ENCODE data around the gene WT1.

Gene WT1

DNA sequence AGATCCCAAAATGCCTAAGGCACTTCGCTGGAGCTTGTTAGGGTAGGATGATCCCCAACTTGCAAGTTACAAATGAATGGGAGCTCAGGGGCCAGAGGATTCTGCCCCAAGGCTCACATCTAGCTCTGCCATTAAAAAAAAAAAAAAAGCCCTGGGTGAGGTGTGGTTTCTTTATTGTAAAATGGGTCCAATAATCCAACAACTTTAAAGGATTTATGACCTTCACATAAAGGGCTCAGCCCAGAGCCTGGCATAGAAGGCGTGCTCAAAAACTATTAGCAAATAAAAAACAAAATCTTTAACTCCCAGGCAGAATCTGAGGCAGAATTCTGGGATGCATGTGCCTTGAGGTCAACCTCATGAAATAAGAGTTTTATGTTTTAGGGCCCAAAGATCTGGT, 42.5 kb downstream of the WT1 start:
- no peak overlapping the region for H3K9ac ChIP-seq
- no peak overlapping the region for H3K4me3 ChIP-seq (ENCODE audit: low read depth, low read length)
- no peaks in the 10 kb centered on the region for H3K36me3 ChIP-seq (ENCODE audit: control insufficient read depth, insufficient read depth, low read length)
- no peaks in the 10 kb centered on the region for H3K79me2 ChIP-seq
- H2AFZ ChIP-seq: no peak overlapping the region
- H3K27ac ChIP-seq: no peak overlapping the region
- H3K9me3 ChIP-seq (ENCODE audit: control insufficient read depth, low read length): no peaks in the 10 kb centered on the region
- no peaks in the 10 kb centered on the region for H3K27me3 ChIP-seq (ENCODE audit: control insufficient read depth, insufficient read depth, low read length)
- TF ChIP-seq, protein P1, sequence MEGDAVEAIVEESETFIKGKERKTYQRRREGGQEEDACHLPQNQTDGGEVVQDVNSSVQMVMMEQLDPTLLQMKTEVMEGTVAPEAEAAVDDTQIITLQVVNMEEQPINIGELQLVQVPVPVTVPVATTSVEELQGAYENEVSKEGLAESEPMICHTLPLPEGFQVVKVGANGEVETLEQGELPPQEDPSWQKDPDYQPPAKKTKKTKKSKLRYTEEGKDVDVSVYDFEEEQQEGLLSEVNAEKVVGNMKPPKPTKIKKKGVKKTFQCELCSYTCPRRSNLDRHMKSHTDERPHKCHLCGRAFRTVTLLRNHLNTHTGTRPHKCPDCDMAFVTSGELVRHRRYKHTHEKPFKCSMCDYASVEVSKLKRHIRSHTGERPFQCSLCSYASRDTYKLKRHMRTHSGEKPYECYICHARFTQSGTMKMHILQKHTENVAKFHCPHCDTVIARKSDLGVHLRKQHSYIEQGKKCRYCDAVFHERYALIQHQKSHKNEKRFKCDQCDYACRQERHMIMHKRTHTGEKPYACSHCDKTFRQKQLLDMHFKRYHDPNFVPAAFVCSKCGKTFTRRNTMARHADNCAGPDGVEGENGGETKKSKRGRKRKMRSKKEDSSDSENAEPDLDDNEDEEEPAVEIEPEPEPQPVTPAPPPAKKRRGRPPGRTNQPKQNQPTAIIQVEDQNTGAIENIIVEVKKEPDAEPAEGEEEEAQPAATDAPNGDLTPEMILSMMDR (IDR thresholded peaks at IDR 0.05): no peak
- no peaks in the 10 kb centered on the region for H3K4me1 ChIP-seq
- no peak overlapping the region for H3K4me2 ChIP-seq (ENCODE audit: low read length)

DNA sequence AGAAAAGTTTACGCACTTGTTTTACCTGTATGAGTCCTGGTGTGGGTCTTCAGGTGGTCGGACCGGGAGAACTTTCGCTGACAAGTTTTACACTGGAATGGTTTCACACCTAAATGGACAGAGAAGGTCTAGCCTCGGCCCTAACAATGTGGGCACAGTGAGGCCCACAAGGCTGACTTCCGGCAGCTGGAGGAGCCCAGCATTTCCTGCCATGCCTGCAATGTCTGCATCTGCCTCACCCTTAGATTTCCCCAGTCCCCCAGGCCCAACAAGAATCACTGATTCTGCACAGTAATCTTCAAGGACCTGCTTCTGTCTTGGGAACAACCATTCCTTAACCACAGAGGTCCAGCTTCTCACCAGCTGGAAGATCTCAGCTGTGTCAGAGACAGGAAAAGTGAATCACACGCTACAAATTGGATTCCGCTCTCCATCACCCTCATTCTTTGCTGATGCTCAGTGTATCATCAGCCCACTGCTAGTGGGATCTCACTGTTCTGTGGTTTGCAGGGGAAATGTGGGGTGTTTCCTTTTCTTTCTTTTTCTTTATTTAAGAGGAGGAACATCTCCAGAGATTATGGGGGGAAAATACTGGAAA, 43.3 kb downstream of the WT1 start:
- Histone ChIP-seq H3K27ac (no peak overlapping the region), H3K4me1 (no peaks in the 10 kb centered on the region), H2AFZ (no peak overlapping the region), H3K4me3 (ENCODE audit: low read depth, low read length) (no peak overlapping the region), H3K79me2 (no peaks in the 10 kb centered on the region), H3K4me2 (ENCODE audit: low read length) (no peak overlapping the region), H3K9ac (no peak overlapping the region), H3K9me3 (ENCODE audit: control insufficient read depth, low read length) (no peaks in the 10 kb centered on the region), H3K36me3 (ENCODE audit: control insufficient read depth, insufficient read depth, low read length) (no peaks in the 10 kb centered on the region), H3K27me3 (ENCODE audit: control insufficient read depth, insufficient read depth, low read length) (no peaks in the 10 kb centered on the region)
- TF ChIP-seq, protein P1 (IDR thresholded peaks at IDR 0.05): no peak

DNA sequence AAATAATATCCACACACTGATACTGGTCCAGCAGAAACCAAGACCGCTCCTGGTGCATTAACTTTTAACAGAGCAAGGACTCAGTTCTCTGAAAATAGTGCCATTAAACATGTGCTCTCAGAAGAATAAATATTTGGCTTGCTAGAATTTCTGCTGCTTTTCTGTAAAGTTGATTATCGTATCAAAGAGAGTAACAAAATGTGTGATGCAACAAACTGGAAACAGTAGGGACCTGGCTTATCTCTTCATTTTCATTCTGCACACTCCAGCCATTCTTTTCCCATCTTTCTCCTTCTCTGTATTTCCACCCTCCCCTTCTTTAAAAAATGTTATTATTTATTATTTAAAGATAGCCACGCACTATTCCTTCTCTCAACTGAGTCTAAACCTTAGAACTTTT, 43.9 kb downstream of the WT1 start:
- H3K27ac ChIP-seq: no peak overlapping the region
- H3K4me1 ChIP-seq: no peaks in the 10 kb centered on the region
- TF ChIP-seq, protein P1 (IDR thresholded peaks at IDR 0.05): no peak
- H3K4me2 ChIP-seq (ENCODE audit: low read length): no peak overlapping the region
- H3K27me3 ChIP-seq (ENCODE audit: control insufficient read depth, insufficient read depth, low read length): no peaks in the 10 kb centered on the region
- H2AFZ ChIP-seq: no peak overlapping the region
- H3K9ac ChIP-seq: no peak overlapping the region
- H3K9me3 ChIP-seq (ENCODE audit: control insufficient read depth, low read length): no peaks in the 10 kb centered on the region
- H3K79me2 ChIP-seq: no peaks in the 10 kb centered on the region
- H3K4me3 ChIP-seq (ENCODE audit: low read depth, low read length): no peak overlapping the region
- H3K36me3 ChIP-seq (ENCODE audit: control insufficient read depth, insufficient read depth, low read length): no peaks in the 10 kb centered on the region

DNA sequence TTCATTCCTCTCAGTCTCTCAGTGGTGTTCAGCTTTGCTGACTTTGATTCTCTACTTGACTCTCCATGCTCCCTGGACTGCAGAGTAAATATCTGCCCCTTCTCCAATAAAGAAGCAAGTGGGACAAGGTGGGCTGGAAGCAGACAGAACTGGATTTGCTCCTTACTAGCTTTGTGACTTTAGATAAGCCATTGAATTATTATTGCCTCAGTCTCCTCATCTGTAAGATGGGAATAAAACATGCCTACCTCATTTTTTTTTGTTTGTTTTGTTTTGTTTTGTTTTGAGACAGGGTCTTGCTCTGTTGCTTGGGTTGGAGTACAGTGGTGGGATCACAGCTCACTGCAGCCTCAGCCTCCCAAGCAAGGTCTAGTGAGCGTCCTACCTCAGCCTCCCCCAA, 44.6 kb downstream of the WT1 start:
- no peaks in the 10 kb centered on the region for H3K36me3 ChIP-seq (ENCODE audit: control insufficient read depth, insufficient read depth, low read length)
- H3K79me2 ChIP-seq: no peaks in the 10 kb centered on the region
- no peak overlapping the region for H3K9ac ChIP-seq
- H3K9me3 ChIP-seq (ENCODE audit: control insufficient read depth, low read length): no peaks in the 10 kb centered on the region
- H3K4me3 ChIP-seq (ENCODE audit: low read depth, low read length): no peak overlapping the region
- H3K4me1 ChIP-seq: no peaks in the 10 kb centered on the region
- H3K27ac ChIP-seq: no peak overlapping the region
- no peak overlapping the region for H3K4me2 ChIP-seq (ENCODE audit: low read length)
- H3K27me3 ChIP-seq (ENCODE audit: control insufficient read depth, insufficient read depth, low read length): no peaks in the 10 kb centered on the region
- TF ChIP-seq, protein P1 (IDR thresholded peaks at IDR 0.05): no peak
- H2AFZ ChIP-seq: no peak overlapping the region
